B cell (primary cell): Measurements from ENCODE around the gene CCHCR1.

Experiments
- CTCF ChIP-seq: fragments of 200-600 bp; IDR thresholded peaks from one replicate; pipeline ENCODE4 v1.8.0; 2022; ENCODE audit warnings: antibody characterized with exemption, mild to moderate bottlenecking
- EZH2 ChIP-seq: IDR thresholded peaks from 2 replicates; pipeline ENCODE4 v1.6.1; 2012; ENCODE audit warnings: borderline replicate concordance, low read depth, mild to moderate bottlenecking, moderate library complexity, low read length; ENCODE audit not compliant: insufficient read depth, poor library complexity, severe bottlenecking

- TF ChIP-seq EZH2, result no peak
- no peak for TF ChIP-seq CTCF
Measured at GRCh38 chr6:31129130-31129529, 28.5 kb downstream of the CCHCR1 start.
